Sigmoid colon (tissue), 7 donors: ENCODE results near the gene C17orf100. TPM values are rescaled to one million over a fixed set of nuclear protein-coding genes. Genes with fewer than 3 reads are reported as not detected.

Experiments
- DNase-seq: peaks from one replicate; pipeline ENCODE4 v3.0.0-alpha.2; 2019
- H3K27ac ChIP-seq, 4 donors: fragments of 200-600 bp; sonication (generic); one replicate each; pipeline ENCODE4 v1.5.1; 2016 to 2019; ENCODE audit warnings: mild to moderate bottlenecking in 1 of 4
- H3K27me3 ChIP-seq, 3 donors: fragments of 200-600 bp; sonication (generic); one replicate each; pipeline ENCODE4 v1.5.1; 2019; ENCODE audit warnings: mild to moderate bottlenecking in 1 of 3
- H3K36me3 ChIP-seq, 4 donors: fragments of 200-600 bp; sonication (generic); one replicate each; pipeline ENCODE4 v1.5.1; 2016 to 2019
- H3K4me1 ChIP-seq, 4 donors: fragments of 200-600 bp; sonication (generic); one replicate each; pipeline ENCODE4 v1.5.1; 2017 to 2019
- H3K4me3 ChIP-seq, 4 donors: fragments of 200-600 bp; sonication (generic); one replicate each; pipeline ENCODE4 v1.5.1; 2017 to 2019; ENCODE audit warnings: mild to moderate bottlenecking in 2 of 4, moderate library complexity in 1 of 4
- H3K9me3 ChIP-seq, 4 donors: fragments of 200-600 bp in 3 of 4; sonication (generic) in 3 of 4; one replicate each; pipeline versions ENCODE4 v1.5.1 to v1.6.1; 2013 to 2019
- EP300 ChIP-seq, 4 donors: sonication (generic); formaldehyde crosslinking; IDR thresholded peaks; one replicate each; pipeline ENCODE4 v1.6.1; 2017; ENCODE audit warnings: antibody characterized with exemption in 4 of 4
- POLR2A ChIP-seq, 2 donors: fragments of 450-650 bp; IDR thresholded peaks; one replicate each; pipeline ENCODE4 v1.6.1; 2016; ENCODE audit warnings: antibody characterized with exemption in 2 of 2, mild to moderate bottlenecking in 2 of 2, moderate library complexity in 2 of 2
- POLR2AphosphoS5 ChIP-seq, 4 donors: sonication (generic); formaldehyde crosslinking; IDR thresholded peaks; one replicate each; pipeline ENCODE4 v1.6.1; 2017; ENCODE audit warnings: antibody characterized with exemption in 4 of 4
- WGBS, 2 donors: extraction: QIAGEN DNeasy Blood & Tissue Kit; methylation state at CpG; one replicate each; pipeline ENCODE4 v1.1.7; 2013; 5-methylcytosine and 5-hydroxymethylcytosine counted together
- intact Hi-C: fragments of 100-400 bp; cut with DNase I; formaldehyde crosslinking; loops from one replicate; pipeline ENCODE4 v1.15.1; 2023
- polyA plus RNA-seq, 3 donors: library from polyadenylated mRNA; stranded (reverse); fragments of 200-250 nt; gene quantifications; one replicate each; pipeline ENCODE4 v1.2.3, GENCODE V29; 2013
- total RNA-seq, 4 donors: library from RNA; depleted of rRNA; stranded (reverse); fragments of >200 nt; gene quantifications; one replicate each; pipeline ENCODE4 v1.1.0, GENCODE V29; 2016
- TF ChIP-seq, protein P1 (sequence below), 4 experiments: fragments of 450-650 bp in 3 of 4; fragments of 200-600 bp in 1 of 4; IDR thresholded peaks; one replicate each; pipeline ENCODE4 v1.5.1; 2016 to 2019; ENCODE audit warnings: antibody characterized with exemption in 4 of 4, mild to moderate bottlenecking in 3 of 4, moderate library complexity in 2 of 4
- donor health status: healthy with polysubstance abuse.
- donor health status: Bipolar disorder and iron deficiency.
- donor health status: healthy.

The C17orf100 gene
- total and polyA plus RNA-seq, 7 donors = 0.81 to 4.2 (median 2.1) TPM

DNA sequence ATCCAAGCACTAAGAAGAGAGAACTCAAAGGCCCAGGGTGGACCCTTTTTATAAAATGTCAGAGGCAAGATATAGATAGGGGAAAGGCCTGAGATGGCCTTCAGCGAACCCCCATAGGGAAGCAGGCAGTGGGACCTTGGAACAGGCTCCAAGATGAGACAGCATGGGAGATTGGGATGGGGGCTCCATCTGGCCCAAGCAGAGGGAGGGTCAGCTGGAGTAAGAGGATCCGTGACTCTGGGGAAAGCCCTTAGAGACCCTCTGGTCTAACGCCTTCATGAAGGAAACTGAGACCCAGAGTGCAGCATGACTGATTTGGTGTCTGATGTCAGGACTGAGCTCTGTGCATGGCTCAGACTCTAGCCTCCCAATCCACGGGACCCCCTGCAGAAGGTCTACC lies 30.8 kb downstream of the C17orf100 start:
- WGBS, 2 donors = 90 to 94% methylated on average over 4 of the region's 4 CpGs
- Histone ChIP-seq H3K4me1 (no peaks in the 10 kb centered on the region), H3K27me3 (peaks cover 0 to 20% (median 0%) of the 10 kb centered on the region in 3 donors)

DNA sequence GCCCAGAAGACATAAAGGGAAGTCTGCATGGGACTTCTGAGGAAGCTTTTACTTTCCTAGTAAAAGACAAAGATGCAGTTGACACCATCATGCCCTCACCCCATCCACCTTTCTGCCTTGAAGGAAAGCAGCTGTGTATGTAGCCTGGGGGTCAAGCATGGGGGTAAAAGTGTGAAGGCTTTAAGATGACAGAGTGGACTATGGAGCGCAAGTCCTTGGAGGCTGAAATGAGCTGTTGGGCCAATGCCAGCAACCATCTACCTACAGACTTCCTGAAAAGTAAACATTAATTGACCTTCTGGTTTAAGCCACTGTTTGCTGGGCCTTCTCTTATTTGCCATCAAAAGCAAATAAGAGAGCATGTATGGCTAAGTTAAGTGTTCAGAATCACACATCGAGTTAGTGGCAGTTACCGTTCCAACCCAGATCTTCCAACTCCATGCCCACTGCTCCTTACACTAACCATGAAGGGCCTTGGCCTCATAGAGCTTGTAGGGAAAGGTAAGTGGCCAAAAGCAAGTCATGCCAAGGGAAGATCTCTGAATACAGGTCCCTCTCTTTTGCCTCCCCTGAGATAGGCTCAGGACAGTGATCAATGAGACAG lies 31.6 kb downstream of the C17orf100 start:
- Histone ChIP-seq H3K4me1 (no peaks in the 10 kb centered on the region), H3K27ac (no peak overlapping the region), H3K27me3 (peaks cover 0 to 12% (median 0%) of the 10 kb centered on the region in 3 donors), H3K9me3 (no peaks in the 10 kb centered on the region), H3K4me3 (no peak overlapping the region), H3K36me3 (no peaks in the 10 kb centered on the region)
- 38 to 74% methylated on average over 3 of the region's 3 CpGs for WGBS, 2 donors
- TF ChIP-seq POLR2A (IDR thresholded peaks at IDR 0.05) (no peak), EP300 (IDR thresholded peaks at IDR 0.05) (no peak), POLR2AphosphoS5 (IDR thresholded peaks at IDR 0.05) (no peak)
- TF ChIP-seq, protein P1, sequence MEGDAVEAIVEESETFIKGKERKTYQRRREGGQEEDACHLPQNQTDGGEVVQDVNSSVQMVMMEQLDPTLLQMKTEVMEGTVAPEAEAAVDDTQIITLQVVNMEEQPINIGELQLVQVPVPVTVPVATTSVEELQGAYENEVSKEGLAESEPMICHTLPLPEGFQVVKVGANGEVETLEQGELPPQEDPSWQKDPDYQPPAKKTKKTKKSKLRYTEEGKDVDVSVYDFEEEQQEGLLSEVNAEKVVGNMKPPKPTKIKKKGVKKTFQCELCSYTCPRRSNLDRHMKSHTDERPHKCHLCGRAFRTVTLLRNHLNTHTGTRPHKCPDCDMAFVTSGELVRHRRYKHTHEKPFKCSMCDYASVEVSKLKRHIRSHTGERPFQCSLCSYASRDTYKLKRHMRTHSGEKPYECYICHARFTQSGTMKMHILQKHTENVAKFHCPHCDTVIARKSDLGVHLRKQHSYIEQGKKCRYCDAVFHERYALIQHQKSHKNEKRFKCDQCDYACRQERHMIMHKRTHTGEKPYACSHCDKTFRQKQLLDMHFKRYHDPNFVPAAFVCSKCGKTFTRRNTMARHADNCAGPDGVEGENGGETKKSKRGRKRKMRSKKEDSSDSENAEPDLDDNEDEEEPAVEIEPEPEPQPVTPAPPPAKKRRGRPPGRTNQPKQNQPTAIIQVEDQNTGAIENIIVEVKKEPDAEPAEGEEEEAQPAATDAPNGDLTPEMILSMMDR (IDR thresholded peaks at IDR 0.05) = no peak
- DNase-seq = no peak
- intact Hi-C loops = no loop called here

More for the DNA sequence above, 30.8 kb downstream of the C17orf100 start:
- H3K4me3 ChIP-seq = no peak overlapping the region
- H3K9me3 ChIP-seq = no peaks in the 10 kb centered on the region
- TF ChIP-seq POLR2AphosphoS5 (IDR thresholded peaks at IDR 0.05) (no peak), EP300 (IDR thresholded peaks at IDR 0.05) (no peak), POLR2A (IDR thresholded peaks at IDR 0.05) (no peak)
- TF ChIP-seq, protein P1 (IDR thresholded peaks at IDR 0.05) = no peak
- H3K36me3 ChIP-seq = no peaks in the 10 kb centered on the region
- no peak for DNase-seq
- no peak overlapping the region for H3K27ac ChIP-seq
- intact Hi-C loops = no loop called here

DNA sequence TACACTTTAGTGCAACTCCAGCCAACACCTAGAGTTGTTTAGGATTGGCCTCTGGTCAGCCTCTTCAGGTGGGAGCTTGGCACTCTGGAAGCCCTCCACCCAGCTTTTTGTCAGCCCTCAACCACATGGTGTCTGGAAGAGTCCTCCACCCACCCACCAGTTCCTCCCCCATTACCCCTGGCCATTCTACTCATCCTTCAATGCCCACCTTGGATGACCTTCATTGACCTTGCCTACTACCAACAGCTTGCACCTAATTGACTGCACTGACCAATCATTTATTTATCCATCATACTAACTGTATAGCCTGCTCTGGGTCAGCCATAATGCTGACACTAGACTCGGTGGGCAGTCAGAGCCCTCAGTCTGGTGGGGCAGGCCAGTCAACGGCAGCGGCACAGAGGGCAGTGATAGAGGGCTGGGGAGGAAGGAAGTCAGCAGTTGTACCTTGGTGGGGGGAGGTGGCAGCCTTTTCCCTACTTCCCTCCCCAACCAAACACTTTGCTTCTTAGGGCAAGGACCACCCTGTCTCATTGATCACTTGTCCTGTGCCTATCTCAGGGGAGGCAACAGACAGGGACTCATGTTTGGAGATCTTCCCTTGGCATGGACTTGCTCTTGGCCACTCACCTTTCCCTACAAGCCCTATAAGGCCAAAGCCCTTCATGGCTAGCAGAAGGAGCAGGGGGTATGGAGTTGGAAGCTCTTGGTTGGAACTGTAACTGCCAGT lies 32.3 kb downstream of the C17orf100 start:
- no peak for DNase-seq
- H3K27me3 ChIP-seq = peaks cover 0 to 5% (median 0%) of the 10 kb centered on the region in 3 donors
- WGBS, 2 donors = 78 to 96% methylated on average over 3 of the region's 3 CpGs
- H3K9me3 ChIP-seq = no peaks in the 10 kb centered on the region
- H3K4me3 ChIP-seq = no peak overlapping the region
- H3K27ac ChIP-seq = no peak overlapping the region
- H3K36me3 ChIP-seq = no peaks in the 10 kb centered on the region
- intact Hi-C loops = no loop called here
- TF ChIP-seq POLR2AphosphoS5 (IDR thresholded peaks at IDR 0.05) = no peak
- TF ChIP-seq EP300 (IDR thresholded peaks at IDR 0.05) = no peak
- TF ChIP-seq, protein P1 (IDR thresholded peaks at IDR 0.05) = no peak
- no peak for TF ChIP-seq POLR2A (IDR thresholded peaks at IDR 0.05)
- no peaks in the 10 kb centered on the region for H3K4me1 ChIP-seq

DNA sequence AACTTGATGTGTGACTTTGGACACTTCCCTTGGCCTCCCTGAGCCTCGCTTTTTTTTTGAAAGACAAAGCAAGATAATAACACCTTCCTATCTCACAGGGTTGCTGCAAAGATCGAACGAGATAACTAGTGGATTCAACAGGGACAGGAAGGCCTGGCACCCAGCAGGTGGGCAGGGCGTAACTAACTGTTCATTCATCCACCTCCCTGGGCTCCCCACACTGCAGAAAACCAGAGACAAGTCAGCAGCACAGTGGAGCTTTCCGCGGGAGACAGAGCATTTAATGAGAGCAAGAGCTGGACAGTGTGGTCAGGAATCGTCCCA lies 32.9 kb downstream of the C17orf100 start:
- Histone ChIP-seq H3K27me3 (peaks cover 0 to 5% (median 0%) of the 10 kb centered on the region in 3 donors), H3K27ac (no peak overlapping the region), H3K9me3 (no peaks in the 10 kb centered on the region), H3K36me3 (no peaks in the 10 kb centered on the region), H3K4me3 (no peak overlapping the region), H3K4me1 (no peaks in the 10 kb centered on the region)
- 71 to 77% methylated on average over 7 of the region's 7 CpGs for WGBS, 2 donors
- intact Hi-C loops = no loop called here
- no peak for DNase-seq
- TF ChIP-seq, protein P1 (IDR thresholded peaks at IDR 0.05) = no peak
- TF ChIP-seq POLR2AphosphoS5 (IDR thresholded peaks at IDR 0.05) = no peak
- no peak for TF ChIP-seq POLR2A (IDR thresholded peaks at IDR 0.05)
- no peak for TF ChIP-seq EP300 (IDR thresholded peaks at IDR 0.05)
